M059J (cell line): Measurements from ENCODE around the gene PCCA. TPM values are rescaled to one million over a fixed set of nuclear protein-coding genes. Genes with fewer than 3 reads are reported as not detected.

ENCODE experiments used
- DNase-seq: peaks from one replicate; pipeline ENCODE4 v3.0.0-alpha.2; 2012; ENCODE audit warnings: low read depth
- total RNA-seq: library from RNA; depleted of rRNA; stranded (reverse); fragments of >200 nt; shearing (Covaris generic); gene quantifications from 2 replicates; pipeline ENCODE4 v1.2.3, GENCODE V29; 2014

PCCA gene
- total RNA-seq, 1 experiment from 2014 or later = 10.0 TPM

DNA sequence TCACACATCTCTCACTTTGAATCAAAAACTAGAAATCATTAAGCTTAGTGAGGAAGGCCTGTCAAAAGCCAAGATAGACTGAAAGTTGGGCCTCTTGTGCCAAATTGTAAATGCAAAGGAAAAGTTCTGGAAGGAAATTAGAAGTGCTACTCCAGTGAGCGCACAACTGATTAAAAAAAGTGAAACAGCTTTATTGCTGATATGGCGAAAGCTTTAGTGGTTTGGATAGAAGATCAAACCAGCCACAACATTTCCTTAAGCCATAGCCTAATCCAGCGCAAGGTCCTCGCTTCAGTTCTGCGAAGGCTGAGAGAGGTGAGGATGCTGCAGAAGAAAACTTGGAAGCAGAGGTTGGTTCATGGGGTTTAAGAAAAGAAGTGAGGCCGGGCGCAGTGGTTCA is 7.6 kb downstream of the PCCA start:
- DNase-seq = no peak

DNA sequence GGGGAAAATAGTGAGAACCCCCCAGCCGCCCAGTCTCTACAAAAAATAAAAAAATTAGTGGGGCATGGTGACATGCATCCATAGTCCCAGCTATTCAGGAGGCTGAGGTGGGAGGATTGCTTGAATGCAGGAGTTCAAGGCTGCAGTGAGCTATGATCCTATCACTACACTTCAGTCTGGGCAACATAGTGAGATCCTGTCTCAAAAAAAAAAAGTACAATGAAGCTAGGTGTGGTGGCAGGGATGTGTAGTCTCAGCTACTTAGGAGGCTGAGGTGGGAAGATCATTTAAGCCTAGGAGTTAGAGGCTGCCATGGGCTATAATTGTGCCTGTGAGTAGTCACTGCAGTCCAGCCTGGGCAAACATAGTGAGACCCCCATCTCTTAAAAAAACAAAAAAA is 8.9 kb downstream of the PCCA start:
- DNase-seq = no peak

DNA sequence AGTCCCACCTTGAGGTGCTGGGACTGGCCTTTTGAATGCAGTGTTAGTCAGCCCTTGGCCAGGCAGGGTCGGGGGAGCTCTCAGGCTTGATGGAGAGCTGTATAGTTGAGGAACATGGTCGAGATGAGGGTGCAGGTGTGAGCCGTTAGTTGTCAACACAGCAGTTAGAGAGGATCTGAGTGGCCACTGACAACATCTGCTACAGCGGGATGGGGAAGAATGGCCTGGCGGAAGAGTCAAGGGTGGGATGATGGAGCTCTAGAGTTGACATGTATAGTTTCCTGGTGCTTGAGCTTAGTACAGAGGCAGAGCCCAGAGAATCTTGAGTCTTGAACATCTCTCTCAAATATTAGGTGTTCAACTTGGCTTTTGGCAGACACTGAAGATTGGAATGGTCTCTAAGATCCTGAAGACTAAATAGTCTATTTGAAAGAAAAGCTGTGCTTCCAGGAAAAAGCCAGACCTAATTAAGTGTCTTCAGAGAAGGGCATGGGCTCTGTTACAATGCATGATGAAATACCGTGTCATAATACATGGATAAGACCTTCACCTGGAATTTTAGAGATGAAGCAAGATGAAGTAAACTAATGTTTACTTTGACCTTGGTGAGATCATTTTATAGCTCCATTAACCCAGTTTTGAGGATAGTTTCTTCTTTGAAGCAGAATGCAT is 9.7 kb downstream of the PCCA start:
- DNase-seq = no peak

GRCh38 chr13:100099117-100099445 is 10.2 kb downstream of the PCCA start:
- DNase-seq = peak; percentile 15

DNA sequence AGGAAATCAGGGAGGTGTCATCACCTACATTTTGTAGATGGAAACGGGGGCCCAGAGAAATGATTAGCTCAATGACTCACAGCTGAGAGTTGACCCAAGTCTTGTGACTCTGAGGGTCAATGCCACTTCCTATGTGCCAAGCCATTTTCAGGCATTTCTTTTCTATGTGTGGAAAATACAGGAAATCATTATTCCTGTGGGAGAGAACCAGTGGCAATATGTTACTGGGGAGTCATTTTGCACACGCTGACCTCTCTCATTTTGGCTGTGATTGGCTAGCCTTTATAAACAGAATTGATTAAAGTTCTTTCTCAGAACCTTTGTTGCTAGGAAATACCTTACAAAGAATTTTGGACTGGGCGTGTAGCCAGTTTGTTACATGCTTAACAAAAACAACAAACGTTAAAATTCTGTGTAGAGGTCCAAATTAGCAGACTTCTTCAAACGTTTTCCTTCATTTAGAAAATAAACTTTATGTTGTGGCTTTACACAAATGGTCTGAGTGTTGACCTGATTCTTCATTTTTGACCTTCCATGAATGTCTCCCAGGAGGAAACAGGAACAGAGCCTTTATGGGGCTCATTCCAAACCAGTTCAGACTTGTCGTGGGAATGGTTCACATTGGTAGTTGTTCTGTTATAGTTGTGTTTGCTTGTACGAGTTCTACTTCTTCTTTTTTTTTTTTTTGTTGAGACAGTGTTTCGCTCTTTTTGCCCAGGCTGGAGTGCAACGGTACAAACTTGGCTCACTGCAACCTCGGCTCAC is 11.4 kb downstream of the PCCA start:
- DNase-seq = peak; percentile 91

- no peak for DNase-seq
These were observed 13.1 kb downstream of the PCCA start for GRCh38 chr13:100102042-100102441.

DNA sequence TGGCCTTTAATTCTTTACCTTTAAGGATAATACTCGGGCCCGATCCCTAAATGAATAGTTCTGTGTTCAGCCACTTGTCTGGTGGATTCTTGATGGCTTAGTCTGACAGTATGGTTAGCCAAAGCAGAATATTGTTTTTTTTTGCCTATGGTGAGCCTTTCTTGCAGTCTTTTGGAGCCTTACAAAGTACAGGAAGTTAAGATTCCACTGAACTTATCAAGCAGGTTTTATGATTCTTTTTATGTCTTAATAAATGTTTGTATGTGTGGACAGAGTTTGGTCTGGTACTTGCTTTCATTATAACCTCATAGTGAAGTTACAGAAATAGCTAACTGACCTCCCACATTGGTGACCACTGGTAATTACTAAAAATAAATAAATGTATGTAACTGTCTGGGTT is 17.1 kb downstream of the PCCA start:
- DNase-seq = no peak

DNA sequence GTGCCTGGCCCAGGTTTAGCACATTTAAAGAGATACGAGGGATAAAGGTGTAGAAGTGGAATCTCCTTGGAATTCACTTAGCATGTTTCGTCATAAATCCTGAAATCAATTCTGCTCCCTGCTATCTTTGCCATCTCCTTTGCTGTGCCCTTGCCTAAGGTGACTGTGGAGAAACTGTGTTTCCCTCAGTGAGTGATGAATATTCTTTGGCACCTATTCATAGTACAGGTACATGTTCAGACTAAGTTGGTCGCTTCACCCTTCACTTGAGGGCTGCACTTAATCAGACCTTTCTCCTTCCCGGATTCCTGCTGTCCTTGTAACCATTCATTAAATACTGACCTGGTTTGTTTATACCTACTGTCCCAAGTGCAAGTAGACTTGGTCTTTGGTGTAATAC is 17.8 kb downstream of the PCCA start:
- DNase-seq = no peak

GRCh38 chr13:100108913-100109507 is 20.1 kb downstream of the PCCA start:
- DNase-seq = no peak

GRCh38 chr13:100110269-100110668 is 21.4 kb downstream of the PCCA start:
- DNase-seq = no peak

DNA sequence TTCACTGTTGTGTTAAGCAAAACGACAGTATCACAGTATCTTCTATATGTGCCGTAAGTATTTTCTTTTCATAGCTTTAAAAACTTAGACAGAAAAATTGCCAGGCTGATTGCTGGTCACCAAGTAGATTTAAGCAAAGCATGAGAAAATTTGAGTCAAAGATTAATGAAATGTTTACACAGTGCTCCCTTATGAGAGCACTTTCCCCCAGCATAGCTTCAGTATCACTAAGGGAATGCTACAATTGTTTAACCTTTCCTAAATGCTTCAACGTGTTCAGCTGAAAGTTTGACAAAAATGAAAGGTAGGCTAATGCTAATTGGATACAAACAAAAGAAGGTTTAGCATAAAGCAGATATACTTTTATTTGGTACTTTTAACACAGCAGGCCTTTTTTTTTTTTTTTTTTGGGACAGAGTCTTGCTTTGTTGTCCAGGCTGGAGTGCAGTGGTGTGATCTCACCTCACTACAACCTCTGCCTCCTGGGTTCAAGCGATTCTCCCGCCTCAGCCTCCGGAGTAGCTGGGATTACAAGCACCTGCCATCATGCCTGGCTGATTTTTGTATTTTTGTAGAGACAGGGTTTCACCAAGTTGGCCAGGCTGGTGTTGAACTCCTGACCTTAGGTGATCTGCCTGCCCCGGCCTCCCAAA is 23.4 kb downstream of the PCCA start:
- DNase-seq = no peak

DNA sequence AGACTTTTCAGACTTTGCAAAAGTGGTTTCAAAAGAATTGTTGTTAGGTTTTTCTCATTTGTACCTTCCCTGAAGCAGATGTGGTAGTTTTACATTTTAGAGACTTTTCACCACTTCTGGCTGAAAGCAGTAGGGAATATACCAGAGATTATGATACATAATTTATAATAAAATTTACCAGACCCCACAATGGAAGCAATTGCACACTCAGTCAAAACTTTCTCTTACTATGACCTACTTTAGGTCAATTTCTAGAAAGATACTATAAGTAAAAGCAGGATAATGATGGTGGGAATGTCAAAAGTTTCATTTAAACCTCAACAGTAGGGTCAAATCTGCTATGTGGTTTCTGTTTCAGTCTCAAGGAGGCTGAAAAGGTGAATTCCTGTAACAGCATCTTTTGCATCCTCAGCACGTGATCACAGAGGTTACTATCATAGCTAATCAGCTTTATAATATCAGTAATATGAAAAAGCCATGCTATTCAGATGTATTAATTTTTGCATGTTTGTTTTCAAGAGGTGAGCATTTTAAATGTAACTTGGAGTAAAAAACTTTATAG is 26.9 kb downstream of the PCCA start:
- no peak for DNase-seq

DNA sequence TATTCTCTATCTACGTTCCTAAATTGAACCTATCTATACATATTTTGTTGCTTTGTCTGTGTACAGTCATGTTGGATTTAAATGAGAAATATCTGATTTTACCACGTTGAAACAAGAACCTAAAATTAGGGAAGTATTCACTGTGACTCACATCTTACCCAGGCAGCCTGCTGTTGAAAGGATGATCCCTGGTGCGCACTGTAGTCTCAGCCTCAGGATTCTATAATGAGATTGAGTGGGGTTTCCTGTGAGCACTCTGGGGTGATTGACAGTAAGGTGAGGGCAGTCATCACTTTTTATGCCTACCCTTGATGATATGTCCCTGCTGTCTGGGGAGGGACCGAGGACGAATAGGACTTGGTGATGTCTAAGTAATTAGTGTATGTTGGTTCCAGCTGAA is 35.4 kb downstream of the PCCA start:
- no peak for DNase-seq

DNA sequence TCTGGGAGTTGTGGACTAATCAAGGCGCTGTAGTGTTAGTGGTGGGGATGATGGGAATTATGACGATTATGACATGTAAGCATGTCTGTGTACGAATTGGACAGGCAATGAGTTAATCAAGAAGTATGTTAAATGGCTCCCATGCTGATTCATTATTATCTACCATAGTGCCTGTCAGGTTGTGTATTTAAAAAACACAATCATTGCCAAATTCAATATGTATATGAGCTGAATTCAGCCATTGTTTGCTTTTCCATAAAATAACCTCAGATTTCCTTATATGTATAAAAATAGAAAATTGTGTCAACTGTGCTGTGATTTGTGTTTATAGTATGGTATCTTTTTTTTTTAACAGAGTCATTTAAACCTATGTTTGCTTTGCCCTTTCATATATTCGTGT is 37.1 kb downstream of the PCCA start:
- no peak for DNase-seq

DNA sequence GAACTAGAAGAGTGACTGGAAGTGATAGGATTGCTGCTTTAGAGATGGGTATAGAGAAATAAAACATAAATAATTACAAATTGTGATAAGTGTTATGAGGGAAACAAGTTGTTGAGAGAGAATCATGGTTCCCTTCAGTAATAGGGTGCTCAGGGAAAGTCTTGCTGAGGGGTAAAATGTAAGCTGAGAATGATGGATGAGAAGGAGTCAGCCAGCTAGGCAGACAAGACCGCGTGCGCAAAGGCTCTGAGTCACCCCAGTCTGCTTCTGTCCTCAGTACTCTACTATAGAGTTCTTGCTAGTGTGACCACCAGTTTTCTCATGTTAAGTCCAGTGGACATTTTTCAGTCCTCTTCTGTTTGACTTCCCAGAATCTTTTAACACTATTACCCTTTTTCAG is 39.5 kb downstream of the PCCA start:
- peak; percentile 72 for DNase-seq

DNA sequence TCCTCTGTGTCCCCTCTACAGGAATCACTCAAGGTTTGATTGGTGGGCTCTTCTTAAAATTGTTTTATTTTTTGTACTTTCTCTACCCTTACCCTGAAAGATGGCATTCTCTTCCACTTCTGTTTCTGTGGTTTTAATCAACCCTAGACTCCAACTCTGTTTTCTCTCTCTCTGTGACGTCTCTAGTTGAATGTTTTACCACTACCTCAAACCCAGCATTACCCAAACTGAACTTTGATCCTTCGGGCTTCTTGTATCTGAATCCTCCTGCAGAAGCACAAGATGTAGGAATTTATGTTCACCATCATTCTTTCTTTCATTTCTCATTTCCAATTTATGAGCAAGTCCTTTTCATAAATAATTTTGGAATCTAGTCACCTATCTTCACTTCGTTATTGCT is 39.9 kb downstream of the PCCA start:
- DNase-seq = no peak

DNA sequence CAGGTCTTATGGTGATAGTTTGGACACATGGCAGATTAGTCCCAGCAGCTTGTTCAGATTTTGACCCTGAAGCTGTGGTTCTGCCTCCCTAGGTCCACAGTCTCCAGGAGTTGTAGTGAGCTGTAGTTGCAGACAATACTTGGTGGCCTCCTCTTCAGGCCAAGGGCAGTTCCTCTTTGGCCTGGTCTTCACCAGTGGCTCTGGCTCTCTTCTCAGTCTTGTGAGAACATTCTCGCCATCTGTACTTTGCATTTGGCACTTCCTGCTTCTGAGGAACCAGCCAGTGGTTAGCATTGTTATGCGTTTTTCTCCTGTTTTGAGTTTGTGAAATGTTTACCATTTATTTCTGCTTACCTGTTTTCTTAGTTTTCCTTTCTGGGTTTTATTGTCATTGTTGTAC is 40.7 kb downstream of the PCCA start:
- DNase-seq = no peak

GRCh38 chr13:100130092-100130491 is 41.2 kb downstream of the PCCA start:
- DNase-seq = peak; percentile 29

GRCh38 chr13:100130930-100131511 is 42.1 kb downstream of the PCCA start:
- no peak for DNase-seq

DNA sequence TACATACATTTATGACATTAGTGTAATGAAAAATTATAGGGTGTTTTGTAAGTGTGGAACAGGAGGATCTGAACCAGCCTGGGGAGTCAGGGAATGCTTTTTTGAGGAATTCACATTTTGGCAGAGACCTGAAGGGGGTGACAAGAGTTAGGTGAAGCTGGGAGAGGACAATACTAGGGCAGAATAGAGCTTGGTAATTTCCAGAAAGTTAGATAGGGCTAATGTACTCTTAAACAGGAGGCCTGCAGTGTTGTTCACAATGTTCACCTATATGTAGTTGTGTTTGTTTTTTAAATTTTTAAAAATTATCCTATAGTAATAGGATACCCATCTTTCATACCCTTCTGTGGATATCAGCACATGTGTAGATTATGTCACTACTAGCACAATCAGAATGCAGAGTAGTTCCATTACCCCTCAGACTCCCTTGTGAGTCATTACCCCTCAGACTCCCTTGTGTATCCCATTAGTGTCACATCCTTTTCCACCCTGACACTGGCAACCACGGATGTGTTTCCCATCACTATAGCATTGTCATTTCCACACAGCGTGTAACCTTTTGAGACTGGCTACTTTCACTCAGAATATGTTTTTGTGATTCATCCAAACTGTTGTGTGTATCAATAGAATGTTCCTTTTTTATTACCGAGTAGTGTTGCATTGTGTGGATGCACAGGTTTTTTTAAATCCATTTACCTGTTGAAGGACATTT is 43.1 kb downstream of the PCCA start:
- DNase-seq = peak; percentile 93

GRCh38 chr13:100138859-100139491 is 50.1 kb downstream of the PCCA start:
- DNase-seq = no peak
